H1 (cell line): Measurements from ENCODE around the gene OBI1. TPM values are rescaled to one million over a fixed set of nuclear protein-coding genes. Genes with fewer than 3 reads are reported as not detected.

Source experiments
- CTCF ChIA-PET: fragments of 300-600 bp; sonication (Branson Sonifier 250); formaldehyde crosslinking; loops from one replicate; lab custom pipeline; 2021; ENCODE audit not compliant: partially characterized antibody; lab: Charles Lee
- POLR2A ChIA-PET: fragments of 300-600 bp; sonication (Branson Sonifier 250); formaldehyde crosslinking; loops from one replicate; lab custom pipeline; 2021; ENCODE audit warnings: inconsistent platforms; ENCODE audit not compliant: partially characterized antibody; lab: Charles Lee
- DNase-seq, 2 experiments: peaks; one replicate each; pipeline versions ENCODE4 v3.0.0 to v3.0.0-alpha.2; 2010 to 2022; ENCODE audit warnings: low spot score in 2 of 2, low read depth in 1 of 2, mixed read lengths in 1 of 2
- FAIRE-seq: peaks from 2 replicates; lab custom pipeline; 2011; peaks lifted over from hg19 to GRCh38; lab: Jason Lieb, UNC
- H2AFZ ChIP-seq: 2 replicates; pipeline ENCODE4 v1.8.1; 2012; ENCODE audit warnings: low read length, inconsistent platforms
- H2AK5ac ChIP-seq: 2 replicates; pipeline ENCODE4 v1.6.1; 2013; ENCODE audit warnings: low read depth, low read length
- H2BK120ac ChIP-seq: replicated peaks from 2 replicates; pipeline ENCODE3; 2013; ENCODE audit warnings: low read depth, low read length, inconsistent platforms
- H2BK12ac ChIP-seq: 2 replicates; pipeline ENCODE4 v1.6.1; 2013; ENCODE audit warnings: low read depth, low read length
- H2BK15ac ChIP-seq: 2 replicates; pipeline ENCODE4 v1.6.1; 2013; ENCODE audit warnings: low read length
- H2BK20ac ChIP-seq: 2 replicates; pipeline ENCODE4 v1.6.1; 2013; ENCODE audit warnings: low read length
- H2BK5ac ChIP-seq: 2 replicates; pipeline ENCODE4 v1.6.1; 2013; ENCODE audit warnings: low read depth, low read length
- H3K14ac ChIP-seq: 2 replicates; pipeline ENCODE4 v1.6.1; 2013; ENCODE audit warnings: inconsistent platforms; ENCODE audit not compliant: insufficient read length
- H3K18ac ChIP-seq: 2 replicates; pipeline ENCODE4 v1.6.1; 2013; ENCODE audit warnings: low read length; ENCODE audit errors: extremely low read depth
- H3K23ac ChIP-seq: 2 replicates; pipeline ENCODE4 v1.6.1; 2013; ENCODE audit warnings: inconsistent platforms; ENCODE audit not compliant: insufficient read length
- H3K23me2 ChIP-seq: 2 replicates; pipeline ENCODE4 v1.6.1; 2013; ENCODE audit warnings: low read depth, low read length
- H3K27ac ChIP-seq: 2 replicates; pipeline ENCODE4 v1.6.1; 2011; ENCODE audit warnings: low read depth, low read length, inconsistent platforms
- H3K27me3 ChIP-seq, 4 experiments: replicated peaks in 1 of 4; 1 replicate in 1 of 4; 2 replicates in 3 of 4; pipeline versions ENCODE4 v1.6.1 to v1.8.1; 2011 to 2013; ENCODE audit warnings: low read length in 3 of 4, mild to moderate bottlenecking in 3 of 4, inconsistent platforms in 2 of 4, mixed read lengths in 2 of 4, moderate library complexity in 1 of 4; ENCODE audit not compliant: control insufficient read depth in 3 of 4, insufficient read depth in 3 of 4; ENCODE audit errors: extremely low read depth in 1 of 4
- H3K36me3 ChIP-seq, 4 experiments: 2 replicates each; pipeline versions ENCODE4 v1.6.1 to v1.8.1; 2011 to 2013; ENCODE audit warnings: mild to moderate bottlenecking in 4 of 4, low read length in 3 of 4, moderate library complexity in 2 of 4, control low read depth in 1 of 4, inconsistent platforms in 1 of 4; ENCODE audit not compliant: insufficient read depth in 4 of 4, control insufficient read depth in 2 of 4
- H3K4ac ChIP-seq: replicated peaks from 2 replicates; pipeline ENCODE3; 2013; ENCODE audit warnings: low read length, low read depth, mixed read lengths, inconsistent platforms; ENCODE audit not compliant: insufficient read length
- H3K4me1 ChIP-seq, 4 experiments: replicated peaks in 1 of 4; 1 replicate in 1 of 4; 2 replicates in 3 of 4; pipeline versions ENCODE4 v1.6.1 to v1.8.1; 2011 to 2013; ENCODE audit warnings: low read length in 3 of 4, inconsistent platforms in 2 of 4, mixed read lengths in 1 of 4; ENCODE audit not compliant: insufficient read depth in 4 of 4, control insufficient read depth in 3 of 4
- H3K4me2 ChIP-seq, 2 experiments: 2 replicates each; pipeline versions ENCODE4 v1.6.1 to v1.8.1; 2011 to 2013; ENCODE audit warnings: low read depth in 2 of 2, low read length in 2 of 2, control low read depth in 1 of 2, inconsistent platforms in 1 of 2, mild to moderate bottlenecking in 1 of 2; ENCODE audit not compliant: insufficient read depth in 1 of 2
- H3K4me3 ChIP-seq, 4 experiments: fragments of 200-600, 300-600 bp in 1 of 4; sonication (generic), shearing (Covaris generic), sonication (Bioruptor Twin) in 1 of 4; 2 replicates each; pipeline versions ENCODE4 v1.5.1 to v1.8.1; 2011 to 2016; ENCODE audit warnings: low read length in 4 of 4, low read depth in 3 of 4, control low read depth in 2 of 4, inconsistent platforms in 2 of 4, mild to moderate bottlenecking in 2 of 4, mixed read lengths in 1 of 4, moderate library complexity in 1 of 4; ENCODE audit not compliant: insufficient read depth in 2 of 4; ENCODE audit errors: extremely low read depth in 1 of 4
- H3K56ac ChIP-seq: replicated peaks from 2 replicates; pipeline ENCODE3; 2013; ENCODE audit warnings: low read depth, mild to moderate bottlenecking, mixed read lengths, low read length, inconsistent platforms; ENCODE audit not compliant: insufficient read length
- H3K79me1 ChIP-seq: 2 replicates; pipeline ENCODE4 v1.6.1; 2013; ENCODE audit warnings: low read depth, low read length, control low read depth
- H3K79me2 ChIP-seq, 2 experiments: 2 replicates each; pipeline versions ENCODE4 v1.6.1 to v1.8.1; 2012 to 2013; ENCODE audit warnings: low read length in 2 of 2, mild to moderate bottlenecking in 2 of 2, inconsistent platforms in 1 of 2; ENCODE audit not compliant: insufficient read depth in 2 of 2, control insufficient read depth in 1 of 2
- H3K9ac ChIP-seq, 4 experiments: replicated peaks in 1 of 4; 1 replicate in 1 of 4; 2 replicates in 3 of 4; pipeline versions ENCODE4 v1.6.1 to v1.8.1; 2011 to 2013; ENCODE audit warnings: low read depth in 3 of 4, low read length in 3 of 4, control low read depth in 2 of 4, mild to moderate bottlenecking in 2 of 4, moderate library complexity in 2 of 4, inconsistent platforms in 1 of 4; ENCODE audit errors: extremely low read depth in 1 of 4
- H3K9me3 ChIP-seq, 2 experiments: 2 replicates each; pipeline versions ENCODE4 v1.6.1 to v1.8.1; 2012 to 2013; ENCODE audit warnings: mild to moderate bottlenecking in 2 of 2, moderate library complexity in 2 of 2, control low read depth in 1 of 2, inconsistent platforms in 1 of 2, low read depth in 1 of 2, low read length in 1 of 2, mixed read lengths in 1 of 2; ENCODE audit not compliant: insufficient read depth in 2 of 2
- H4K20me1 ChIP-seq, 2 experiments: replicated peaks in 1 of 2; 2 replicates each; pipeline versions ENCODE3 to v1.8.1; 2011 to 2013; ENCODE audit warnings: inconsistent platforms in 2 of 2, low read length in 2 of 2, mild to moderate bottlenecking in 1 of 2; ENCODE audit not compliant: insufficient read depth in 2 of 2, control insufficient read depth in 1 of 2
- H4K5ac ChIP-seq: 2 replicates; pipeline ENCODE4 v1.6.1; 2013; ENCODE audit warnings: low read length, low read depth, mixed read lengths, inconsistent platforms; ENCODE audit not compliant: insufficient read length
- H4K8ac ChIP-seq: 2 replicates; pipeline ENCODE4 v1.8.0; 2013; ENCODE audit warnings: mild to moderate bottlenecking, moderate library complexity, low read length, inconsistent platforms; ENCODE audit not compliant: insufficient read depth; ENCODE audit errors: extremely low read depth
- H4K91ac ChIP-seq: replicated peaks from 2 replicates; pipeline ENCODE3; 2013; ENCODE audit warnings: low read length, mixed read lengths, inconsistent platforms; ENCODE audit not compliant: insufficient read length
- CHD1 ChIP-seq: IDR thresholded peaks from 2 replicates; pipeline ENCODE4 v1.6.1; 2012; ENCODE audit warnings: low read depth, low read length, improper control_type of control experiment
- CREB1 ChIP-seq: IDR thresholded peaks from 2 replicates; pipeline ENCODE4 v1.6.1; 2012; ENCODE audit warnings: inconsistent platforms
- CTBP2 ChIP-seq: IDR thresholded peaks from 2 replicates; pipeline ENCODE4 v1.7.0; 2011; ENCODE audit warnings: borderline replicate concordance, mild to moderate bottlenecking, moderate library complexity, mixed read lengths, low read length; ENCODE audit not compliant: insufficient read depth, insufficient read length
- EP300 ChIP-seq, 2 experiments: IDR thresholded peaks; 1 replicate in 1 of 2; 2 replicates in 1 of 2; pipeline ENCODE4 v1.6.1; 2011 to 2012; ENCODE audit warnings: low read depth in 2 of 2, low read length in 2 of 2, mild to moderate bottlenecking in 2 of 2, borderline replicate concordance in 1 of 2, inconsistent platforms in 1 of 2, moderate library complexity in 1 of 2
- FOSL1 ChIP-seq: IDR thresholded peaks from 2 replicates; pipeline ENCODE4 v1.6.1; 2011; ENCODE audit warnings: mild to moderate bottlenecking, low read depth, low read length, moderate library complexity; ENCODE audit not compliant: insufficient read depth
- GABPA ChIP-seq: IDR thresholded peaks from 2 replicates; pipeline ENCODE4 v1.6.1; 2011; ENCODE audit warnings: mild to moderate bottlenecking, low read length, moderate library complexity, borderline replicate concordance; ENCODE audit not compliant: insufficient read depth
- HDAC6 ChIP-seq: IDR thresholded peaks from one replicate; pipeline ENCODE4 v1.7.1; 2012; ENCODE audit warnings: low read depth, mild to moderate bottlenecking, inconsistent platforms, low read length, moderate library complexity
- KDM1A ChIP-seq: fragments of 200-600, 300-600 bp; sonication (generic); IDR thresholded peaks from 2 replicates; pipeline ENCODE4 v1.7.1; 2016; ENCODE audit warnings: mild to moderate bottlenecking, low read length, borderline replicate concordance
- RBBP5 ChIP-seq: IDR thresholded peaks from 2 replicates; pipeline ENCODE4 v1.7.1; 2012; ENCODE audit warnings: low read depth, mild to moderate bottlenecking, inconsistent platforms, low read length, moderate library complexity, borderline replicate concordance
- TBP ChIP-seq: IDR thresholded peaks from 2 replicates; pipeline ENCODE4 v1.6.1; 2011; ENCODE audit warnings: low read depth, low read length, improper control_type of control experiment
- TCF12 ChIP-seq: IDR thresholded peaks from 2 replicates; pipeline ENCODE4 v1.6.1; 2011; ENCODE audit warnings: low read depth, mild to moderate bottlenecking, low read length
- WGBS, 2 experiments: shearing (Covaris generic) in 1 of 2; methylation state at CpG; one replicate each; pipeline versions ENCODE4 v1.1.6 to v1.1.7; 2013 to 2015; ENCODE audit warnings: low lambda C conversion rate in 2 of 2, mixed read lengths in 2 of 2, inconsistent platforms in 1 of 2, low coverage in 1 of 2, missing lambda C conversion rate in 1 of 2; ENCODE audit not compliant: insufficient replicate concordance in 2 of 2, insufficient coverage in 1 of 2, insufficient read length in 1 of 2; ENCODE audit errors: extremely low coverage in 1 of 2, missing lambda C conversion rate in 1 of 2; 5-methylcytosine and 5-hydroxymethylcytosine counted together
- polyA plus RNA-seq, 7 experiments: library from polyadenylated mRNA; depleted of rRNA in 3 of 7; stranded (reverse) in 5 of 7; unstranded in 2 of 7; fragments of >200 nt in 5 of 7; fragments of 200-250 nt in 2 of 7; gene quantifications; 1 replicate in 5 of 7; 2 replicates in 1 of 7; 4 replicates in 1 of 7; pipeline versions ENCODE4 v1.2.1 to v1.2.3, GENCODE V29; 2011 to 2013; ENCODE audit warnings: missing spikeins in 2 of 7, mixed read lengths in 2 of 7
- total RNA-seq: library from RNA; stranded (reverse); fragmentation: NEBNext Ultra II Directional; extraction: Animal tissue kit (Norgen Biotek cat#: 25700); gene quantifications from 2 replicates; pipeline ENCODE4 v1.2.1, GENCODE V29; 2021
- TF ChIP-seq, protein P1 (sequence below): IDR thresholded peaks from 2 replicates; pipeline ENCODE4 v1.6.1; 2012; ENCODE audit warnings: inconsistent platforms

OBI1 gene
- total and polyA plus RNA-seq, 2 of the 8 experiments (the other 6 are each of a cell fraction or from before 2014, with no cell fraction given), result 7.1 to 14.3 TPM

DNA sequence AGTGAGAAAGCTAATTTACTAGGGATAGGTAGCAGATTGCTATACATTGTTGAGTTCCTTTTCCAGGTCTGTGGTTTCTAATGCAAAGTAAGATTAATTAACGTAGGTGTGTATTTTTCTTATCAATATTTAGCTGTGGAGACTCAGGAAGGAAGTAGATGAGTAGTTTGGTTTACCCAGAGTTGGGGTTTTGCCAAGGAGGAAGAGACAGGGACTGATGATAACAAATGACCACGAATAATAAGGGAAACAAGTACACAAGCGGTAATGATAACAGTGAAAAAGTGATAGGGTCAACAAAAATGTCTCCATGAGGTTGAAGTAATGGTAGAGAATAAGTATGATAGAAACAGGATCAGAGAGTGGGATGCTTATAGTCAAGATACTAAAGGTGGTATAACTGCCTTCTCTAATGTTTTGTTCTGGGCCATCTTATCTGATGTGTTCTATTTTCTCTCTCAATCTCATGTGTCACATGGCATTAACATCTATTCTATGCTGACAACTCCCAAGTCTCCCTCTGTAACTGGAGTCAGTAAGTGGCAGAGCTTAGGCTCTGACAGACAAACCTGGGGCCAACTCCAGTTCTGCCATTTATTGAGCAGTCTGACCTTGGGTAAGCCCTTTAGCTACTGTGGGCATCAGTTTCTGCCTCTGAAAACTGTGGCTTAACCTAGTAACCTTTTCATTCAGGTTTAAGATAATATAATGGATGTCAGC is 8.8 kb downstream of the OBI1 start:
- H4K20me1 ChIP-seq, result peaks cover 7 to 30% of the 10 kb centered on the region in 2 experiments
- H3K79me2 ChIP-seq, result peaks cover 14 to 96% of the 10 kb centered on the region in 2 experiments
- CTCF ChIA-PET, result interaction anchor here (0.7 to 1.6 kb wide), 3 partner anchors 44 to 1225 kb away, joined by 3 to 4 read pairs (median 3); no protein-coding TSS in a partner anchor
- no peak for TF ChIP-seq EP300 (IDR thresholded peaks at IDR 0.05; ENCODE audit: borderline replicate concordance in 1 of 2, low read depth in 2 of 2, low read length in 2 of 2)
- TF ChIP-seq CTBP2, result no peak
- TF ChIP-seq, protein P1, sequence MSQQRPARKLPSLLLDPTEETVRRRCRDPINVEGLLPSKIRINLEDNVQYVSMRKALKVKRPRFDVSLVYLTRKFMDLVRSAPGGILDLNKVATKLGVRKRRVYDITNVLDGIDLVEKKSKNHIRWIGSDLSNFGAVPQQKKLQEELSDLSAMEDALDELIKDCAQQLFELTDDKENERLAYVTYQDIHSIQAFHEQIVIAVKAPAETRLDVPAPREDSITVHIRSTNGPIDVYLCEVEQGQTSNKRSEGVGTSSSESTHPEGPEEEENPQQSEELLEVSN, result no peak
- TF ChIP-seq CREB1, result no peak
- TF ChIP-seq GABPA, result no peak
- TF ChIP-seq TCF12, result no peak
- no peak for TF ChIP-seq FOSL1
- no peak for TF ChIP-seq RBBP5
- no peak for TF ChIP-seq KDM1A
- no peak for TF ChIP-seq TBP
- no peak for TF ChIP-seq HDAC6
- TF ChIP-seq CHD1, result no peak

More for the DNA sequence above, 8.8 kb downstream of the OBI1 start:
- Histone ChIP-seq H2AFZ (no peak overlapping the region), H3K27me3 (no peaks in the 10 kb centered on the region), H3K56ac (no peak overlapping the region), H4K5ac (no peak overlapping the region), H3K4ac (no peak overlapping the region), H4K91ac (no peak overlapping the region), H3K14ac (no peak overlapping the region), H3K9me3 (no peaks in the 10 kb centered on the region), H2BK5ac (no peak overlapping the region), H3K4me1 (peaks cover 0 to 7% (median 2%) of the 10 kb centered on the region in 4 experiments; a peak in 3 of 7 replicates), H3K4me2 (no peak overlapping the region), H4K8ac (no peak overlapping the region), H2BK15ac (no peak overlapping the region), H3K18ac (no peak overlapping the region), H3K27ac (no peak overlapping the region), H2BK12ac (no peak overlapping the region), H3K36me3 (peaks cover 0 to 2% (median 0%) of the 10 kb centered on the region in 4 experiments; a peak in 1 of 8 replicates), H2AK5ac (no peak overlapping the region), H2BK120ac (no peak overlapping the region), H2BK20ac (no peak overlapping the region), H3K23me2 (no peaks in the 10 kb centered on the region), H3K23ac (no peak overlapping the region), H3K79me1 (peaks cover 9% of the 10 kb centered on the region), H3K4me3 (no peak overlapping the region), H3K9ac (no peak overlapping the region)
- no peak for DNase-seq
- FAIRE-seq, result no peak
- POLR2A ChIA-PET, result interaction anchor here (0.9 kb wide), 1 partner anchor 42 kb away, joined by 3 read pairs; no protein-coding TSS in a partner anchor
- 93% methylated on average over 3 of the region's 3 CpGs; no CpG with 5 or more reads in 1 of the 2 experiments for WGBS, 2 experiments
